Activated CD4-positive, alpha-beta T cell treated with anti-CD3 and anti-CD28 coated beads for 24 hours (primary cell): ENCODE data around the gene WARS2.

Source experiments
- DNase-seq, 2 donors: peaks; one replicate each; pipeline ENCODE4 v3.0.0-alpha.2; 2020; ENCODE audit warnings: low read depth in 2 of 2

Gene WARS2

GRCh38 chr1:118984086-118984721 lies 156.2 kb downstream of the WARS2 start:
- DNase-seq = no peak

DNA sequence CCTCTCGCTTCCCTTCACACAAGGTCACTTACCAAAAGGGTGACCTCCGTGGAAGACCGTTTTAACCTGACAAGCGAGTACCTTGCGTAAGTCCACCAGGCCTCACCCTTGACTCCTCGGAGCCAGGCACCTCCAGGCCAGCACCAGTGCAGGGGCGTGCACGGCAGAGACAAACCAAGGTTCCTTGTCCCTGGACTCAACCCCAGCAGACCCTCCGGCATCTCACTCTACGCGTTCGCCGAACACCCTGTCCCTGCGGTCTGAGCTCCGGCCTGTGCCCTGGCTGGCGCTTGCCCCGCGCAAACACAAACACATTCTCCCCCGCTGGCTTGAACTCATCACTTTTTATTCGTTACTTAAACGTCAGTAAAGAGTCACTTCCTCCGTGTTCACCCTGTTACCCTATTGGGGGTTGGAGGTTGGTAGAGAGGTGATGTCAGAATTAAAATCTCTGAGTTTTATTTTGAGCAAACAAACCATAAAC lies 156.9 kb downstream of the WARS2 start:
- no peak for DNase-seq

DNA sequence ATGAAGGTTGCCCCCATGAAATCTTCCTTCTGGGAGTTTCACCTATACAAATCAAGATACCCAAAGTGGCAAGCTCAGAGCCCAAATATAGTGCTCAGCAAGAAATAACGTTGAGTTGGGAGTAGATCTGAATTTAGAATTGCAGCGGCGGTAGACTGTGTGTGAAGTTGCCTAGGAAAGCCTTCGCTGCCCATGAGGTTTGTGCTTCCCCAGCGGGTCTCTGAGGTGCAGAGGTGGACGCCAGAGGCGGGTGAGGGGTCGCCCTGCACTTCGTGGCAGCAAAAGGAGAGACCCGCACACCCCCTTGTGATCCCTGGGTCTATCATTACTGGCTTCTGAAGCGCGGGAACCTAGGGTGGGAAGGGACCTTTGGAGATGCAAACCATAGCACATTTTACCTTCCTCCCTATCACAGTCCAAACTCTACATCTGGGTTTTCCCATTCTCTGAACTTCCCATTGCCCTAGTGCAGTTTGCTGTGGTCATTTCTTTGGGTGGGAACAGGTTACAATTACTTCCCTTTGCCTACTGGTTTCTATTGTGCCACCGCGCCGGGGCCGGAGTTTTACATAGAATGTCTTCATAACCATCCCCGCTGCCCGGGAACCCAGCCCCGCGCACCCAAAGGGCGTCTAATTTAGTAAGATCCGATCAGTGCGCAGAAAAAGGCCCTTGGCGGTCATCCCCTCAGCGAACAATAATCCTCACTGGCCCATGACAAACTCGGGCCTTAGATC lies 157.5 kb downstream of the WARS2 start:
- no peak for DNase-seq

GRCh38 chr1:118982266-118982665 lies 158.2 kb downstream of the WARS2 start:
- no peak for DNase-seq

- DNase-seq = no peak
Measured at GRCh38 chr1:118981436-118981835, 159.0 kb downstream of the WARS2 start.
